HepG2 (cell line): ENCODE results near the gene SIX5. TPM values are rescaled to one million over a fixed set of nuclear protein-coding genes. Genes with fewer than 3 reads are reported as not detected.

ENCODE experiments used
- ARID3A ChIP-seq: IDR thresholded peaks from 2 replicates; pipeline ENCODE4 v1.6.1; 2012; ENCODE audit warnings: low read depth, low read length, improper control_type of control experiment
- ATF1 ChIP-seq: IDR thresholded peaks from 2 replicates; pipeline ENCODE4 v1.6.1; 2016; ENCODE audit warnings: mild to moderate bottlenecking, control low read depth
- CTCF ChIP-seq: sonication (generic); formaldehyde crosslinking; IDR thresholded peaks from 2 replicates; pipeline ENCODE4 v1.5.0; 2020; ENCODE audit warnings: mild to moderate bottlenecking, missing genetic modification reagents, moderate library complexity
- KLF16 ChIP-seq, 2 experiments: sonication (generic) in 1 of 2; formaldehyde crosslinking in 1 of 2; IDR thresholded peaks; 2 replicates each; pipeline versions ENCODE4 v1.6.1 to v1.8.0; 2016 to 2023; ENCODE audit warnings: missing genetic modification reagents in 2 of 2, missing compliant biosample characterization in 1 of 2
- MXD3 ChIP-seq: IDR thresholded peaks from 2 replicates; pipeline ENCODE4 v1.6.1; 2016; ENCODE audit warnings: mild to moderate bottlenecking, missing biosample characterization, missing genetic modification reagents
- PLSCR1 ChIP-seq: sonication (generic); formaldehyde crosslinking; IDR thresholded peaks from 2 replicates; pipeline ENCODE4 v1.5.0; 2020; ENCODE audit warnings: missing genetic modification reagents, mild to moderate bottlenecking, borderline replicate concordance
- PRMT3 ChIP-seq: sonication (generic); formaldehyde crosslinking; IDR thresholded peaks from 2 replicates; pipeline ENCODE4 v1.8.1; 2022; ENCODE audit warnings: low read depth, mild to moderate bottlenecking, moderate library complexity, missing genetic modification reagents, borderline replicate concordance
- RAD21 ChIP-seq: fragments of 450-650 bp; formaldehyde crosslinking; IDR thresholded peaks from 2 replicates; pipeline ENCODE4 v1.5.0; 2020; ENCODE audit warnings: mild to moderate bottlenecking
- RXRA ChIP-seq: sonication (generic); formaldehyde crosslinking; IDR thresholded peaks from 2 replicates; pipeline ENCODE4 v1.5.1; 2020; ENCODE audit warnings: missing genetic modification reagents
- SALL1 ChIP-seq: sonication (generic); formaldehyde crosslinking; IDR thresholded peaks from 2 replicates; pipeline ENCODE4 v1.8.0; 2022; ENCODE audit warnings: mild to moderate bottlenecking, missing genetic modification reagents
- SETDB1 ChIP-seq: sonication (generic); formaldehyde crosslinking; IDR thresholded peaks from 2 replicates; pipeline ENCODE4 v1.5.1; 2020; ENCODE audit warnings: missing genetic modification reagents, mild to moderate bottlenecking, borderline replicate concordance
- SMYD3 ChIP-seq: sonication (generic); formaldehyde crosslinking; IDR thresholded peaks from 2 replicates; pipeline ENCODE4 v1.8.1; 2023; ENCODE audit warnings: mild to moderate bottlenecking, missing genetic modification reagents
- STAG1 ChIP-seq: sonication (generic); formaldehyde crosslinking; IDR thresholded peaks from 2 replicates; pipeline ENCODE4 v1.4.0; 2020; ENCODE audit warnings: missing genetic modification reagents
- ZFP37 ChIP-seq: sonication (generic); formaldehyde crosslinking; IDR thresholded peaks from 2 replicates; pipeline ENCODE4 v1.4.0; 2020; ENCODE audit warnings: missing genetic modification reagents, borderline replicate concordance
- ZNF121 ChIP-seq: sonication (generic); formaldehyde crosslinking; IDR thresholded peaks from 2 replicates; pipeline ENCODE4 v1.5.0; 2020; ENCODE audit warnings: mild to moderate bottlenecking, missing genetic modification reagents
- ZNF274 ChIP-seq: sonication (generic); formaldehyde crosslinking; IDR thresholded peaks from 2 replicates; pipeline ENCODE4 v1.5.1; 2020; ENCODE audit warnings: mild to moderate bottlenecking, missing genetic modification reagents
- ZNF501 ChIP-seq: sonication (generic); formaldehyde crosslinking; IDR thresholded peaks from 2 replicates; pipeline ENCODE4 v1.5.1; 2020; ENCODE audit warnings: mild to moderate bottlenecking, moderate library complexity, missing genetic modification reagents
- ZNF687 ChIP-seq: sonication (generic); formaldehyde crosslinking; IDR thresholded peaks from 2 replicates; pipeline ENCODE4 v1.5.1; 2020; ENCODE audit warnings: mild to moderate bottlenecking, missing genetic modification reagents, moderate library complexity
- ZNF773 ChIP-seq: sonication (generic); formaldehyde crosslinking; IDR thresholded peaks from 2 replicates; pipeline ENCODE4 v1.4.0; 2020; ENCODE audit warnings: missing genetic modification reagents, borderline replicate concordance
- polyA plus RNA-seq, 8 experiments: library from polyadenylated mRNA; depleted of rRNA in 3 of 8; stranded (reverse) in 7 of 8; unstranded in 1 of 8; fragments of >200 nt; fragmentation: Illumina TruSeq in 4 of 8; extraction: Trizol in 4 of 8; gene quantifications; 2 replicates each; pipeline versions ENCODE4 v1.2.1 to v1.2.3, GENCODE V29; 2011 to 2016; ENCODE audit warnings: low read depth in 4 of 8, missing spikeins in 1 of 8, mixed read lengths in 1 of 8; ENCODE audit not compliant: insufficient read depth in 1 of 8
- total RNA-seq, 5 experiments: library from RNA; depleted of rRNA; stranded (reverse); fragments of >200 nt; fragmentation: Illumina TruSeq; extraction: Trizol; gene quantifications; 2 replicates each; pipeline ENCODE4 v1.2.3, GENCODE V29; 2016; ENCODE audit warnings: low read depth in 1 of 5
- TF ChIP-seq, protein P1 (sequence below): sonication (generic); formaldehyde crosslinking; IDR thresholded peaks from 2 replicates; pipeline ENCODE4 v1.5.0; 2020; ENCODE audit warnings: missing genetic modification reagents

SIX5 gene
- total and polyA plus RNA-seq, 2 of the 13 experiments (the other 11 are each of a cell fraction or from before 2014, with no cell fraction given): 7.7 to 10.5 TPM

DNA sequence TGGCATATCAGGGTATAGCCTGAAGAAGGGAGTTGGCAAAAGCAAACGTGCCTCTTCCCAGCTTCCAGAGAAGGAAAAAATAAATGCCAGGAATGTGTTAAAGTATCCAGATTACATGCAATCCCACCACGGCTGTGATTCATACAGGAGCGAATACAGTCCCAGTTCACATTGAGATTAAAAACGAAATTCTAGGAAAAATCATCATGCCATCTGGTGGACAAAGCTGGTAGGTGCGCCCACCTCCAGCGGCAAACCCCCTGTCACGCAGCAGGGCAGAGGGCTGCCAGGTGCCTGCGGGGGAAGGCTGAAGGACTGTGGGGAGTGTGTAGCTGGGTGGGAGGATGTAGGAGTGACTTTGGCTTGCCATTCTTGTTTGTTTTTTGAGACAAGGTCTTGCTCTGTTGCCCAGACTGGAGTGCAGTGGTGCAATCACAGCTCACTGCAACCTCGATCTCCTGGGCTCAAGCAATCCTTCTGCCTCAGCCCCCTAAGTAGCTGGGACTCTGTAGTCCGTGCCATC is 30.0 kb upstream of the SIX5 start (continued):
- TF ChIP-seq ZNF687 (CRISPR knock-in tag): peak; percentile 43
- peak; percentile 64 for TF ChIP-seq STAG1 (CRISPR knock-in tag)
- TF ChIP-seq KLF16 (CRISPR knock-in tag; IDR thresholded peaks at IDR 0.05): no peak
- TF ChIP-seq ARID3A: peak; percentile 30; the same call in 1 of the 2 replicates
- TF ChIP-seq, protein P1, sequence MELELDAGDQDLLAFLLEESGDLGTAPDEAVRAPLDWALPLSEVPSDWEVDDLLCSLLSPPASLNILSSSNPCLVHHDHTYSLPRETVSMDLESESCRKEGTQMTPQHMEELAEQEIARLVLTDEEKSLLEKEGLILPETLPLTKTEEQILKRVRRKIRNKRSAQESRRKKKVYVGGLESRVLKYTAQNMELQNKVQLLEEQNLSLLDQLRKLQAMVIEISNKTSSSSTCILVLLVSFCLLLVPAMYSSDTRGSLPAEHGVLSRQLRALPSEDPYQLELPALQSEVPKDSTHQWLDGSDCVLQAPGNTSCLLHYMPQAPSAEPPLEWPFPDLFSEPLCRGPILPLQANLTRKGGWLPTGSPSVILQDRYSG (CRISPR knock-in tag): no peak
- TF ChIP-seq ZNF274 (CRISPR knock-in tag): 0 out of 2 replicates have a peak, but pooled peaks have one; percentile 40
- peak; percentile 28; the same call in 1 of the 2 replicates for TF ChIP-seq SALL1 (CRISPR knock-in tag)
- no peak for TF ChIP-seq ZFP37 (CRISPR knock-in tag)
- TF ChIP-seq PLSCR1 (CRISPR knock-in tag): no peak
- no peak for TF ChIP-seq ZNF501 (CRISPR knock-in tag)
- no peak for TF ChIP-seq RXRA (CRISPR knock-in tag)
- TF ChIP-seq MXD3 (CRISPR knock-in tag): 0 out of 2 replicates have a peak, but pooled peaks have one; percentile 9
- peak; percentile 42; the same call in 1 of the 2 replicates for TF ChIP-seq ZNF121 (CRISPR knock-in tag)
- peak; percentile 47 for TF ChIP-seq RAD21 (CRISPR knock-in tag)
- TF ChIP-seq CTCF (CRISPR knock-in tag): peak; percentile 85
- no peak for TF ChIP-seq ZNF773 (CRISPR knock-in tag)
- no peak for TF ChIP-seq SMYD3 (CRISPR knock-in tag)
- no peak for TF ChIP-seq PRMT3
- no peak for TF ChIP-seq ATF1 (CRISPR knock-in tag)
- TF ChIP-seq SETDB1 (CRISPR knock-in tag): no peak
